Right lobe of liver (tissue), 4 donors: ENCODE data around the gene C14orf132.

Experiments
- CTCF ChIP-seq, 4 donors: fragments of 200-600 bp in 3 of 4; fragments of 450-650 bp in 1 of 4; IDR thresholded peaks; one replicate each; pipeline versions ENCODE4 v1.5.1 to v1.8.0; 2016 to 2022; ENCODE audit warnings: antibody characterized with exemption in 4 of 4, mild to moderate bottlenecking in 2 of 4
- POLR2A ChIP-seq: fragments of 450-650 bp; IDR thresholded peaks from one replicate; pipeline ENCODE4 v1.6.1; 2017; ENCODE audit warnings: antibody characterized with exemption, mild to moderate bottlenecking
- donor health status: DM: no; HTN: no; CAD: no.
- donor health status: DM: no; HTN: no; CAD: no.
- donor health status: DM: no; HTN: yes; CAD: no.

DNA sequence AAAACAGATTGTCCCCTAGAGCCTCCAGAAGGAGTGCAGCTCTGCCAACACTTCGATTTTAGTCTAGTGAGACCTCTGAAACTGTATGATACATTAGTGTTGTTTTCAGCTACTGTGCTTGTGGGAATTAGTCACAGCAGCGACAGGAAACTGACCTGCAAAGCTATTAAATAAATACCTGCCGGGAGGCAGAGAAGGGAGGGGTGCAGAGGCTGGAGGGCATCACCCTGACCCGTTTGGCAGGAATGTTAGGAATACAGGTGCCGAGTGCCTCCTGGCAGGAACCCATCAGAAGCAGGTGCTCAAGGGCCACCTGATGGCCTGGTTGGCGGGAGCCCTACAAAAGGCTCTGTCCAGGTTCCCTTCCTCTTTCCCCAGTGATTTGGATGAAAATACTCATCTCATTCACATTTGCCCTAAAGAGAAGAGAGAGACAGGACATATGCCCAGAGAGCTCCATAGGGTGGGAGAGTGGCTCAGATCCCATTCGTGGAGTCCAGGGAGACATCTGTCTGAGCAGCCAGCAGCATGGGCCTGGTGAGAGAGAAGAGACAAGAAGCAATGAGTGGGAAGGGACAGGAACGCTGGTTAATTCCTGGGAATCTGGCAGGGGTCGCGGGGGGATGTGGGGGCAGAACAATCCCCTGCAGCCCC lies 44.6 kb downstream of the C14orf132 start:
- TF ChIP-seq CTCF (IDR thresholded peaks at IDR 0.05) = no peak
- TF ChIP-seq POLR2A = no peak
